Prostate gland (tissue), 2 donors: ENCODE data around the gene SKIDA1.

Experiments used
- CTCF ChIP-seq, 4 experiments: fragments of 200-600 bp in 2 of 4; fragments of 450-650 bp in 2 of 4; sonication (generic) in 2 of 4; IDR thresholded peaks; 1 replicate in 3 of 4; 2 replicates in 1 of 4; pipeline ENCODE4 v1.5.1; 2016 to 2019; ENCODE audit warnings: antibody characterized with exemption in 4 of 4, mild to moderate bottlenecking in 2 of 4, moderate library complexity in 2 of 4
- POLR2A ChIP-seq: fragments of 450-650 bp; IDR thresholded peaks from one replicate; pipeline ENCODE4 v1.6.1; 2016; ENCODE audit warnings: antibody characterized with exemption, mild to moderate bottlenecking
- POLR2AphosphoS5 ChIP-seq: sonication (generic); formaldehyde crosslinking; IDR thresholded peaks from one replicate; pipeline ENCODE4 v1.6.1; 2017; ENCODE audit warnings: antibody characterized with exemption

- TF ChIP-seq CTCF (IDR thresholded peaks at IDR 0.05) (no peak), POLR2A (no peak), POLR2AphosphoS5 (no peak)
Measured at GRCh38 chr10:21519397-21519933, 6.0 kb downstream of the SKIDA1 start.
